Nephron progenitor cell (in vitro differentiated cells): ENCODE data around the gene CACNB4.

Source experiments
- DNase-seq: peaks from one replicate; pipeline ENCODE4 v3.0.0; 2021
- H3K27ac Mint-ChIP-seq: 2 replicates; pipeline ENCODE4 v1.8.0; 2021; ENCODE audit warnings: mild to moderate bottlenecking, moderate library complexity, mixed read lengths
- H3K27me3 Mint-ChIP-seq: 2 replicates; pipeline ENCODE4 v1.8.0; 2021; ENCODE audit warnings: mild to moderate bottlenecking, low read depth, mixed read lengths; ENCODE audit not compliant: poor library complexity
- H3K36me3 Mint-ChIP-seq: 2 replicates; pipeline ENCODE4 v1.8.0; 2021; ENCODE audit warnings: low read depth, mixed read lengths
- H3K4me1 Mint-ChIP-seq: 2 replicates; pipeline ENCODE4 v1.8.0; 2021; ENCODE audit warnings: mixed read lengths
- H3K4me3 Mint-ChIP-seq: 2 replicates; pipeline ENCODE4 v1.8.0; 2021; ENCODE audit warnings: mild to moderate bottlenecking, moderate library complexity, mixed read lengths
- H3K9me3 Mint-ChIP-seq: 2 replicates; pipeline ENCODE4 v1.8.0; 2021; ENCODE audit warnings: mild to moderate bottlenecking, moderate library complexity, mixed read lengths
- TF ChIP-seq, protein P1 (sequence below): fragments of 200-600 bp; sonication (generic); IDR thresholded peaks from 2 replicates; pipeline ENCODE4 v1.5.0; 2021; ENCODE audit warnings: antibody characterized with exemption

CACNB4 gene

GRCh38 chr2:152072011-152072410 lies 26.8 kb downstream of the CACNB4 start:
- Mint-ChIP-seq H3K27ac (no peak overlapping the region), H3K4me1 (no peaks in the 10 kb centered on the region), H3K27me3 (peaks cover 7% of the 10 kb centered on the region), H3K9me3 (no peaks in the 10 kb centered on the region), H3K36me3 (no peaks in the 10 kb centered on the region), H3K4me3 (no peak overlapping the region)
- DNase-seq: no peak
- TF ChIP-seq, protein P1, sequence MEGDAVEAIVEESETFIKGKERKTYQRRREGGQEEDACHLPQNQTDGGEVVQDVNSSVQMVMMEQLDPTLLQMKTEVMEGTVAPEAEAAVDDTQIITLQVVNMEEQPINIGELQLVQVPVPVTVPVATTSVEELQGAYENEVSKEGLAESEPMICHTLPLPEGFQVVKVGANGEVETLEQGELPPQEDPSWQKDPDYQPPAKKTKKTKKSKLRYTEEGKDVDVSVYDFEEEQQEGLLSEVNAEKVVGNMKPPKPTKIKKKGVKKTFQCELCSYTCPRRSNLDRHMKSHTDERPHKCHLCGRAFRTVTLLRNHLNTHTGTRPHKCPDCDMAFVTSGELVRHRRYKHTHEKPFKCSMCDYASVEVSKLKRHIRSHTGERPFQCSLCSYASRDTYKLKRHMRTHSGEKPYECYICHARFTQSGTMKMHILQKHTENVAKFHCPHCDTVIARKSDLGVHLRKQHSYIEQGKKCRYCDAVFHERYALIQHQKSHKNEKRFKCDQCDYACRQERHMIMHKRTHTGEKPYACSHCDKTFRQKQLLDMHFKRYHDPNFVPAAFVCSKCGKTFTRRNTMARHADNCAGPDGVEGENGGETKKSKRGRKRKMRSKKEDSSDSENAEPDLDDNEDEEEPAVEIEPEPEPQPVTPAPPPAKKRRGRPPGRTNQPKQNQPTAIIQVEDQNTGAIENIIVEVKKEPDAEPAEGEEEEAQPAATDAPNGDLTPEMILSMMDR: no peak

GRCh38 chr2:152071518-152071917 lies 27.3 kb downstream of the CACNB4 start:
- Mint-ChIP-seq H3K4me1 (no peaks in the 10 kb centered on the region), H3K4me3 (no peak overlapping the region), H3K9me3 (no peaks in the 10 kb centered on the region), H3K27me3 (peaks cover 3% of the 10 kb centered on the region), H3K36me3 (no peaks in the 10 kb centered on the region), H3K27ac (no peak overlapping the region)
- TF ChIP-seq, protein P1: no peak
- DNase-seq: no peak

GRCh38 chr2:152071092-152071491 lies 27.8 kb downstream of the CACNB4 start:
- H3K27ac Mint-ChIP-seq: no peak overlapping the region
- H3K36me3 Mint-ChIP-seq: no peaks in the 10 kb centered on the region
- H3K4me1 Mint-ChIP-seq: no peaks in the 10 kb centered on the region
- no peak for DNase-seq
- H3K4me3 Mint-ChIP-seq: no peak overlapping the region
- TF ChIP-seq, protein P1: no peak
- peaks cover 5% of the 10 kb centered on the region for H3K27me3 Mint-ChIP-seq
- H3K9me3 Mint-ChIP-seq: no peaks in the 10 kb centered on the region

DNA sequence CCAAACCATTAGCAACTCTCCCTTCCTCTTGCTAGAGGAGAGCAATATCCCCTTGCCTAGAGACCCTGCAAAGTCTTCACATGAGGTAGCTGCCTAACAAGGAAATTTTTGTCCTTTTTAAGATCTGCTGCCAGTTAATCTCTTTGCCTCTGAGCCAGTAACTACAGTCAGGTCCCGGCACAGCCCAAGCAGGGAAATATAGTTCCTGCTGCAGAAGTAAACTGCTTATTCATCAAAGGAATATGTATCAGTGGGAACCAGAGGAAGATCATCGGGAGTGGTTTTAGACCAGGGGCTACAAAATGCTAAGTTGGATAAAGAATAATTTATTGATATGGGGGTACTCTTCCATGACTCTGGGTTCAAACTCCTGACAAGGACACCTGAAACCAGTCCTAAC lies 30.6 kb downstream of the CACNB4 start:
- Mint-ChIP-seq H3K9me3 (no peaks in the 10 kb centered on the region), H3K4me1 (no peaks in the 10 kb centered on the region), H3K36me3 (no peaks in the 10 kb centered on the region), H3K27me3 (peaks cover 4% of the 10 kb centered on the region), H3K4me3 (no peak overlapping the region), H3K27ac (no peak overlapping the region)
- TF ChIP-seq, protein P1: no peak
- no peak for DNase-seq

DNA sequence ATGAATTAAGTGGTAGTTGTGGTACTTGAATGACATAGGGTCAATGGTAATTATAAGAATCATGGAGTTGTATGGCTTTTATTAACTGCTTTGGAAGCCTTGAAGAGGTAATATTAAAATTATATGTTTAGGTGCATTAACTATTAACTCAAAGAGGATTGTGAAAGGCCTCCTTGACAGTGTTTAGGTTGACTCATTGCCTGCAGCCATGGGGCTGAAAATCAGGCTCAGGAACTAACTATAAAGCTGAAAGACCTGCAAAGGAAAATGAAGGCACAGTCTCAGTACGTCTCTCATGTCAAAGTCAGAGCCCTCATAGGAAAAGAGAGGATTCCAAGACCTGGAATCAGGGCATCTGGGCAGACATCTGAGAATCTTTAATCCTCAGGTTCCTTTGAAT lies 31.0 kb downstream of the CACNB4 start:
- TF ChIP-seq, protein P1: no peak
- no peak for DNase-seq
- no peak overlapping the region for H3K27ac Mint-ChIP-seq
- no peaks in the 10 kb centered on the region for H3K4me1 Mint-ChIP-seq
- H3K9me3 Mint-ChIP-seq: no peaks in the 10 kb centered on the region
- H3K4me3 Mint-ChIP-seq: no peak overlapping the region
- H3K27me3 Mint-ChIP-seq: peaks cover 4% of the 10 kb centered on the region
- no peaks in the 10 kb centered on the region for H3K36me3 Mint-ChIP-seq

DNA sequence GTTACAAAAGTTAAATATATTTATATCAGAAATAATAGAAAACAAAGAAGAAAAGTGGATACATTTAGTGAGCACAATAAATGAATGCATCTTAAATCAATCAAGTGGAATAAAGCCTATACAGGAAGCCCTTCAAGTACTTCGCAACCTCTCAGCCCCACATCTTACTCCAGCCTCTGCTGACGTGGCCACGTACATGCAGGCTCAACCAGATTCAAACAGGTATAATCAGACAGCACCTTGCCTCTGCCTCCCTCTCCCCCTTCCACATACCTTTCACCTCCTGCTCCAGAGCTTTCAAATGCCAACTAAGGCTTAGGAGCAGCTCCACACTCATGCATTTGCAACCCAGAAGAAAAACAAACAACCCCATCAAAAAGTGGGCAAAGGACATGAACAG lies 32.9 kb downstream of the CACNB4 start:
- no peaks in the 10 kb centered on the region for H3K9me3 Mint-ChIP-seq

More for the DNA sequence above, 32.9 kb downstream of the CACNB4 start:
- peaks cover 9% of the 10 kb centered on the region for H3K27me3 Mint-ChIP-seq
- no peak overlapping the region for H3K27ac Mint-ChIP-seq
- DNase-seq: no peak
- TF ChIP-seq, protein P1: no peak
- no peaks in the 10 kb centered on the region for H3K36me3 Mint-ChIP-seq
- H3K4me1 Mint-ChIP-seq: no peaks in the 10 kb centered on the region
- H3K4me3 Mint-ChIP-seq: no peak overlapping the region
